K562 (cell line): Measurements from ENCODE around the gene PIGQ. TPM values are rescaled to one million over a fixed set of nuclear protein-coding genes. Genes with fewer than 3 reads are reported as not detected.

Source experiments
- ATF1 ChIP-seq, 2 experiments: fragments of 450-650 bp in 1 of 2; IDR thresholded peaks; 2 replicates each; pipeline ENCODE4 v1.6.1; 2016; ENCODE audit warnings: missing compliant biosample characterization in 1 of 2, missing genetic modification characterization in 1 of 2
- ELF2 ChIP-seq: fragments of 250-450 bp; sonication (Bioruptor Pico); IDR thresholded peaks from 2 replicates; pipeline ENCODE4 v1.5.0; 2021; ENCODE audit warnings: mild to moderate bottlenecking
- FOXJ3 ChIP-seq: sonication (generic); formaldehyde crosslinking; IDR thresholded peaks from 2 replicates; pipeline ENCODE4 v1.4.0; 2020; ENCODE audit warnings: mild to moderate bottlenecking, missing genetic modification reagents
- ID3 ChIP-seq, 2 experiments: fragments of 250-450 bp in 1 of 2; fragments of 450-650 bp in 1 of 2; sonication (Bioruptor Pico) in 1 of 2; IDR thresholded peaks; 2 replicates each; pipeline versions ENCODE4 v1.6.1 to v1.8.0; 2016 to 2021; ENCODE audit warnings: mild to moderate bottlenecking in 2 of 2, moderate library complexity in 2 of 2, missing compliant biosample characterization in 1 of 2, missing genetic modification characterization in 1 of 2
- MAX ChIP-seq: sonication (generic); formaldehyde crosslinking; IDR thresholded peaks from 2 replicates; pipeline ENCODE4 v1.9.0; 2022; ENCODE audit warnings: mild to moderate bottlenecking, missing genetic modification reagents
- NR1H2 ChIP-seq: sonication (generic); formaldehyde crosslinking; IDR thresholded peaks from 2 replicates; pipeline ENCODE4 v1.4.0; 2020; ENCODE audit warnings: mild to moderate bottlenecking, missing genetic modification reagents
- POLR2AphosphoS2 ChIP-seq: IDR thresholded peaks from 2 replicates; pipeline ENCODE4 v1.6.1; 2012; ENCODE audit warnings: low read length, improper control_type of control experiment
- PRMT5 ChIP-seq: sonication (generic); formaldehyde crosslinking; IDR thresholded peaks from 2 replicates; pipeline ENCODE4 v1.5.0; 2020; ENCODE audit warnings: missing genetic modification reagents
- RAD21 ChIP-seq, 2 experiments: fragments of 250-450 bp in 1 of 2; fragments of 450-650 bp in 1 of 2; sonication (Bioruptor Pico) in 1 of 2; formaldehyde crosslinking in 1 of 2; IDR thresholded peaks in 1 of 2; conservative IDR thresholded peaks in 1 of 2; 2 replicates each; pipeline versions ENCODE4 v1.4.0 to v1.8.0; 2020 to 2022; ENCODE audit warnings: mild to moderate bottlenecking in 2 of 2, moderate library complexity in 1 of 2
- SETDB1 ChIP-seq: IDR thresholded peaks from one replicate; pipeline ENCODE4 v1.6.1; 2012; ENCODE audit warnings: low read length, control low read depth, inconsistent platforms
- SIN3A ChIP-seq, 2 experiments: fragments of 150-350 bp in 1 of 2; IDR thresholded peaks; 2 replicates each; pipeline ENCODE4 v1.6.1; 2011 to 2016; ENCODE audit warnings: borderline replicate concordance in 2 of 2, low read depth in 2 of 2, low read length in 2 of 2, mild to moderate bottlenecking in 2 of 2, moderate library complexity in 2 of 2; ENCODE audit not compliant: control insufficient read depth in 1 of 2
- SLC30A9 ChIP-seq: fragments of 250-450 bp; sonication (Bioruptor Pico); IDR thresholded peaks from 2 replicates; pipeline ENCODE4 v1.8.0; 2022; ENCODE audit warnings: mild to moderate bottlenecking, moderate library complexity
- ZEB2 ChIP-seq: fragments of 450-650 bp; IDR thresholded peaks from 2 replicates; pipeline ENCODE4 v1.6.1; 2016
- ZNF431 ChIP-seq: sonication (generic); formaldehyde crosslinking; IDR thresholded peaks from 2 replicates; pipeline ENCODE4 v1.8.0; 2022; ENCODE audit warnings: mild to moderate bottlenecking, missing genetic modification reagents
- ZNF551 ChIP-seq: fragments of 250-450 bp; sonication (Bioruptor Pico); IDR thresholded peaks from 2 replicates; pipeline ENCODE4 v1.5.0; 2021; ENCODE audit warnings: mild to moderate bottlenecking, moderate library complexity
- ZNF695 ChIP-seq: fragments of 450-650 bp; formaldehyde crosslinking; IDR thresholded peaks from 2 replicates; pipeline ENCODE4 v1.4.0; 2020; ENCODE audit warnings: mild to moderate bottlenecking, moderate library complexity
- ZNF707 ChIP-seq: fragments of 250-450 bp; sonication (Bioruptor Pico); conservative IDR thresholded peaks from 2 replicates; pipeline ENCODE4 v1.8.0; 2022; ENCODE audit warnings: inconsistent platforms, mild to moderate bottlenecking, moderate library complexity
- polyA plus RNA-seq, 8 experiments: library from polyadenylated mRNA; depleted of rRNA in 4 of 8; stranded (reverse) in 5 of 8; unstranded in 3 of 8; fragments of >200 nt; fragmentation: Nextera tagmentation in 2 of 8; fragmentation: Illumina TruSeq in 1 of 8; extraction: Ambion mirVana in 2 of 8; extraction: Trizol in 1 of 8; gene quantifications; 2 replicates each; pipeline versions ENCODE4 v1.2.1 to v1.2.3, GENCODE V29; 2011 to 2014; ENCODE audit warnings: inconsistent platforms in 1 of 8, missing spikeins in 1 of 8
- total RNA-seq, 7 experiments: library from RNA; depleted of rRNA in 6 of 7; stranded (reverse); fragments of >200 nt in 6 of 7; fragmentation: Illumina TruSeq in 2 of 7; extraction: Trizol in 2 of 7; gene quantifications; 2 replicates each; pipeline versions ENCODE4 v1.2.1 to v1.2.3, GENCODE V29; 2011 to 2021; ENCODE audit warnings: low replicate concordance in 1 of 7
- TF ChIP-seq, protein P1 (sequence below): fragments of 250-450 bp; sonication (Bioruptor Pico); IDR thresholded peaks from 2 replicates; pipeline ENCODE4 v1.9.0; 2021; ENCODE audit warnings: mild to moderate bottlenecking, inconsistent platforms
- TF ChIP-seq, protein P2 (sequence below): sonication (generic); formaldehyde crosslinking; IDR thresholded peaks from 2 replicates; pipeline ENCODE4 v1.8.1; 2022; ENCODE audit warnings: missing genetic modification reagents
- TF ChIP-seq, protein P3 (sequence below): sonication (generic); formaldehyde crosslinking; IDR thresholded peaks from 2 replicates; pipeline ENCODE4 v1.8.0; 2022; ENCODE audit warnings: missing genetic modification reagents, mild to moderate bottlenecking, borderline replicate concordance

The PIGQ gene
- total and polyA plus RNA-seq, 9 of the 15 experiments (the other 6 are each of a cell fraction or from before 2014, with no cell fraction given) = 0.20 to 49.6 (median 11.7) TPM

GRCh38 chr16:526181-527014 is 43.4 kb upstream of the PIGQ start (continued):
- TF ChIP-seq, protein P1, sequence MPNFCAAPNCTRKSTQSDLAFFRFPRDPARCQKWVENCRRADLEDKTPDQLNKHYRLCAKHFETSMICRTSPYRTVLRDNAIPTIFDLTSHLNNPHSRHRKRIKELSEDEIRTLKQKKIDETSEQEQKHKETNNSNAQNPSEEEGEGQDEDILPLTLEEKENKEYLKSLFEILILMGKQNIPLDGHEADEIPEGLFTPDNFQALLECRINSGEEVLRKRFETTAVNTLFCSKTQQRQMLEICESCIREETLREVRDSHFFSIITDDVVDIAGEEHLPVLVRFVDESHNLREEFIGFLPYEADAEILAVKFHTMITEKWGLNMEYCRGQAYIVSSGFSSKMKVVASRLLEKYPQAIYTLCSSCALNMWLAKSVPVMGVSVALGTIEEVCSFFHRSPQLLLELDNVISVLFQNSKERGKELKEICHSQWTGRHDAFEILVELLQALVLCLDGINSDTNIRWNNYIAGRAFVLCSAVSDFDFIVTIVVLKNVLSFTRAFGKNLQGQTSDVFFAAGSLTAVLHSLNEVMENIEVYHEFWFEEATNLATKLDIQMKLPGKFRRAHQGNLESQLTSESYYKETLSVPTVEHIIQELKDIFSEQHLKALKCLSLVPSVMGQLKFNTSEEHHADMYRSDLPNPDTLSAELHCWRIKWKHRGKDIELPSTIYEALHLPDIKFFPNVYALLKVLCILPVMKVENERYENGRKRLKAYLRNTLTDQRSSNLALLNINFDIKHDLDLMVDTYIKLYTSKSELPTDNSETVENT (CRISPR knock-in tag) = no peak
- TF ChIP-seq MAX (0 out of 2 replicates have a peak, but pooled peaks have one; percentile 4), NR1H2 (CRISPR knock-in tag) (no peak), ZNF707 (CRISPR knock-in tag) (no peak), PRMT5 (no peak), FOXJ3 (CRISPR knock-in tag) (no peak), ZNF695 (CRISPR knock-in tag) (no peak), ZNF551 (no peak), ZEB2 (no peak), SIN3A (IDR thresholded peaks at IDR 0.05; ENCODE audit: borderline replicate concordance in 2 of 2, control insufficient read depth in 1 of 2, low read depth in 2 of 2, low read length in 2 of 2) (no peak), ID3 (CRISPR knock-in tag; IDR thresholded peaks at IDR 0.05) (no peak), ID3 (tag; IDR thresholded peaks at IDR 0.05) (no peak), SLC30A9 (CRISPR knock-in tag) (no peak), ZNF431 (CRISPR knock-in tag) (no peak), POLR2AphosphoS2 (peak; percentile 55; the same call in 1 of the 2 replicates), RAD21 (CRISPR knock-in tag; conservative IDR thresholded peaks at IDR 0.05 in 1 of 2, IDR thresholded peaks at IDR 0.05 in 1 of 2) (no peak), ATF1 (CRISPR knock-in tag; IDR thresholded peaks at IDR 0.05) (no peak), ATF1 (tag; IDR thresholded peaks at IDR 0.05) (no peak), SETDB1 (no peak), ELF2 (CRISPR knock-in tag) (no peak)
- TF ChIP-seq, protein P2, sequence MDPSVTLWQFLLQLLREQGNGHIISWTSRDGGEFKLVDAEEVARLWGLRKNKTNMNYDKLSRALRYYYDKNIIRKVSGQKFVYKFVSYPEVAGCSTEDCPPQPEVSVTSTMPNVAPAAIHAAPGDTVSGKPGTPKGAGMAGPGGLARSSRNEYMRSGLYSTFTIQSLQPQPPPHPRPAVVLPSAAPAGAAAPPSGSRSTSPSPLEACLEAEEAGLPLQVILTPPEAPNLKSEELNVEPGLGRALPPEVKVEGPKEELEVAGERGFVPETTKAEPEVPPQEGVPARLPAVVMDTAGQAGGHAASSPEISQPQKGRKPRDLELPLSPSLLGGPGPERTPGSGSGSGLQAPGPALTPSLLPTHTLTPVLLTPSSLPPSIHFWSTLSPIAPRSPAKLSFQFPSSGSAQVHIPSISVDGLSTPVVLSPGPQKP = peak; percentile 36; the same call in 1 of the 2 replicates
- TF ChIP-seq, protein P3, sequence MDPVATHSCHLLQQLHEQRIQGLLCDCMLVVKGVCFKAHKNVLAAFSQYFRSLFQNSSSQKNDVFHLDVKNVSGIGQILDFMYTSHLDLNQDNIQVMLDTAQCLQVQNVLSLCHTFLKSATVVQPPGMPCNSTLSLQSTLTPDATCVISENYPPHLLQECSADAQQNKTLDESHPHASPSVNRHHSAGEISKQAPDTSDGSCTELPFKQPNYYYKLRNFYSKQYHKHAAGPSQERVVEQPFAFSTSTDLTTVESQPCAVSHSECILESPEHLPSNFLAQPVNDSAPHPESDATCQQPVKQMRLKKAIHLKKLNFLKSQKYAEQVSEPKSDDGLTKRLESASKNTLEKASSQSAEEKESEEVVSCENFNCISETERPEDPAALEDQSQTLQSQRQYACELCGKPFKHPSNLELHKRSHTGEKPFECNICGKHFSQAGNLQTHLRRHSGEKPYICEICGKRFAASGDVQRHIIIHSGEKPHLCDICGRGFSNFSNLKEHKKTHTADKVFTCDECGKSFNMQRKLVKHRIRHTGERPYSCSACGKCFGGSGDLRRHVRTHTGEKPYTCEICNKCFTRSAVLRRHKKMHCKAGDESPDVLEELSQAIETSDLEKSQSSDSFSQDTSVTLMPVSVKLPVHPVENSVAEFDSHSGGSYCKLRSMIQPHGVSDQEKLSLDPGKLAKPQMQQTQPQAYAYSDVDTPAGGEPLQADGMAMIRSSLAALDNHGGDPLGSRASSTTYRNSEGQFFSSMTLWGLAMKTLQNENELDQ (CRISPR knock-in tag) = no peak
